ENCODE data around the gene FOS. TPM values are rescaled to one million over a fixed set of nuclear protein-coding genes. Genes with fewer than 3 reads are reported as not detected.

The FOS gene
- total and polyA plus RNA-seq, 2 donors (not counting 1 experiment from before 2014, with no cell fraction given), result 103 to 4,077 TPM

DNA sequence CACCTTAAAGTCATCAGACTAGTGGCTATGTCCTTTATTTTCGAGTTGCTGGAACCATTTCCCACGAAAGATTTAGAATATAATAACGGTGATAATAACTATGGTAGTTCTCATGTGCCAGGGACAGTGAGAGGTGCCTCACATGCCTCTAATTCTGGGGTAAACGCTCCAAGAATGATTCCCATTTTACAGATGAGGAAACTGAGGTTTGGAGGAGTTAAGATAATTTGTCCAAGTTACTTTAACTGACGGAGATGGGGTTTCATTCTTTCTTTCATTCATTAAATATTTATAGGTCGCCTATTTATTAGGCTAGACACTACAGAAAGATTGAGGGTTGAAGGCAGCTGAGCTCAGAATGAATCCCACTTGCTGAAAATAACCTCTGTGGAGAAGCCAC is 30.7 kb upstream of the FOS start:
- no peak overlapping the region for H3K27ac Mint-ChIP-seq
- peak overlapping the region; percentile 44 for H3K9ac ChIP-seq (ENCODE audit: low read length)
- WGBS (ENCODE audit: insufficient coverage), result 75% methylated on average over 2 of the region's 6 CpGs
- ChIA-PET CTCF (interaction anchor here (1.5 kb wide), 1 partner anchor 9 kb away, joined by 4 read pairs; no protein-coding TSS in a partner anchor), POLR2A (interaction anchor here (0.6 to 1.6 kb wide), 2 partner anchors 32 to 53 kb away, joined by 3 read pairs; no protein-coding TSS in a partner anchor)
- H3K27ac ChIP-seq (ENCODE audit: low read length in 2 of 2), result peak overlapping the region; percentile 22 to 57
- intact Hi-C loops (cut with micrococcal nuclease), result no loop called here
- peak overlapping the region; percentile 47 for H3K4me3 Mint-ChIP-seq
- H3K9me3 Mint-ChIP-seq (ENCODE audit: insufficient read depth), result no peaks in the 10 kb centered on the region
- no peaks in the 10 kb centered on the region for H4K20me1 ChIP-seq (ENCODE audit: control insufficient read depth, insufficient read depth, low read length, poor library complexity, severe bottlenecking)
- peaks cover 24 to 26% of the 10 kb centered on the region in 2 donors for H3K4me1 ChIP-seq (ENCODE audit: control insufficient read depth in 2 of 2, insufficient read depth in 2 of 2, low read length in 2 of 2)
- H3K27me3 ChIP-seq (replicated peaks in 1 of 4; ENCODE audit: control extremely low read depth in 1 of 4, control insufficient read depth in 3 of 4, insufficient read depth in 4 of 4, low read length in 3 of 4), result no peaks in the 10 kb centered on the region
- TF ChIP-seq EZH2 (IDR thresholded peaks at IDR 0.05; ENCODE audit: borderline replicate concordance, insufficient read depth, low read depth, low read length, poor library complexity, severe bottlenecking) (no peak), CTCF (IDR thresholded peaks at IDR 0.05) (no peak)
- peak overlapping the region; percentile 75 for H3K4me2 ChIP-seq (replicated peaks; ENCODE audit: low read depth, low read length, poor library complexity, severe bottlenecking)
- peak overlapping the region in 4 of 5 experiments; percentile 3 to 58 (median 36) for H3K4me3 ChIP-seq (ENCODE audit: control extremely low read depth in 1 of 5, extremely low read depth in 1 of 5, insufficient read depth in 1 of 5, low read depth in 2 of 5, low read length in 4 of 5)
- ATAC-seq (ENCODE audit: low read depth) (no peak), DNase-seq (no peak)
- no peaks in the 10 kb centered on the region for H3K9me3 ChIP-seq (ENCODE audit: control extremely low read depth in 1 of 3, control insufficient read depth in 2 of 3, insufficient read depth in 1 of 3, low read length in 2 of 3)
- no peaks in the 10 kb centered on the region for H3K36me3 ChIP-seq (replicated peaks in 1 of 2; ENCODE audit: control extremely low read depth in 1 of 2, control insufficient read depth in 1 of 2, extremely low read depth in 1 of 2, insufficient read depth in 2 of 2, low read length in 1 of 2)
- H3K27me3 Mint-ChIP-seq, result no peaks in the 10 kb centered on the region
- peak overlapping the region; percentile 79 for H2AFZ ChIP-seq (ENCODE audit: insufficient read depth, low read depth, low read length, poor library complexity, severe bottlenecking)
- peaks cover 26% of the 10 kb centered on the region for H3K4me1 Mint-ChIP-seq
- no peaks in the 10 kb centered on the region for H3K79me2 ChIP-seq (ENCODE audit: control insufficient read depth, insufficient read depth, low read length)

DNA sequence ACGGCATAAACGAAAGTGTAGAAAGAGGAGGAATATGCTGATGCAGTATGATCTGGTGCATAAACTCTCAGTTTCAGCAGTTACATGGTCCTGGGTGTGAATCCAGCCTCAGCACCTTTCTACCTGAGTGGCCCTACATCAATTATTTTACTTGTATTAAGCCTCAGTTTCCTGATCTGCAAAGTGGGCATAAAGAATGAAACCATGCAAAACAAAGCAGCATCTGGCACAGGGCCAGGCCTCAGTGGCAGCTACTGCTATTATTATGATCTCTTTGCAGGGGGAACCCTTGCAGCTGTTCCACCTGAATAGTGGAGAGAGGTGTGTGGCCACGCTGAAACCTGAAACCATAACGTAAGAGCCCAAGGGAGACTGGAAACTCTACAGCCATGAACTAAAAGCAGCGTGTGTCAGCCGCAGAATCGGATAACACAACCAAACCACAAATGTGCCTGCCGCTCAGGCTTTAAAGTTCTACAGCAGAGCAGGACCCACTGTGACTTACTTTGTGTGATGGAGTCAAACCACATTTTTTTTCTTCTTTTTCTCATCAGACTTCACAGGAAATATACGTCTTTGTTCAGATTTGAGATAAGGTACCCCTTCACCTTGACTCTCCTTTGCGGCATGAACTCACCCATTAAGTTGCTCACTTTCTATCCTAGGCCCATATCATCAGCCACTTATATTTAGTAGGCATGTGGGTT is 29.2 kb upstream of the FOS start:
- no peaks in the 10 kb centered on the region for H3K27me3 Mint-ChIP-seq
- H2AFZ ChIP-seq (ENCODE audit: insufficient read depth, low read depth, low read length, poor library complexity, severe bottlenecking), result peak overlapping the region; percentile 50
- CTCF ChIA-PET, result interaction anchor here (1.1 to 1.3 kb wide), 3 partner anchors 17 to 61 kb away, joined by 3 to 4 read pairs (median 3); no protein-coding TSS in a partner anchor

More for the DNA sequence above, 29.2 kb upstream of the FOS start:
- Histone ChIP-seq H3K9ac (ENCODE audit: low read length) (no peak overlapping the region), H3K27ac (ENCODE audit: low read length in 2 of 2) (peak overlapping the region; percentile 26 to 69), H3K4me2 (replicated peaks; ENCODE audit: low read depth, low read length, poor library complexity, severe bottlenecking) (peak overlapping the region; percentile 41), H3K4me3 (ENCODE audit: control extremely low read depth in 1 of 5, extremely low read depth in 1 of 5, insufficient read depth in 1 of 5, low read depth in 2 of 5, low read length in 4 of 5) (no peak overlapping the region), H3K9me3 (ENCODE audit: control extremely low read depth in 1 of 3, control insufficient read depth in 2 of 3, insufficient read depth in 1 of 3, low read length in 2 of 3) (no peaks in the 10 kb centered on the region), H3K36me3 (replicated peaks in 1 of 2; ENCODE audit: control extremely low read depth in 1 of 2, control insufficient read depth in 1 of 2, extremely low read depth in 1 of 2, insufficient read depth in 2 of 2, low read length in 1 of 2) (no peaks in the 10 kb centered on the region), H3K4me1 (ENCODE audit: control insufficient read depth in 2 of 2, insufficient read depth in 2 of 2, low read length in 2 of 2) (peaks cover 24 to 26% of the 10 kb centered on the region in 2 donors), H3K79me2 (ENCODE audit: control insufficient read depth, insufficient read depth, low read length) (no peaks in the 10 kb centered on the region), H4K20me1 (ENCODE audit: control insufficient read depth, insufficient read depth, low read length, poor library complexity, severe bottlenecking) (no peaks in the 10 kb centered on the region), H3K27me3 (replicated peaks in 1 of 4; ENCODE audit: control extremely low read depth in 1 of 4, control insufficient read depth in 3 of 4, insufficient read depth in 4 of 4, low read length in 3 of 4) (no peaks in the 10 kb centered on the region)
- DNase-seq, result peak; percentile 63
- POLR2A ChIA-PET, result interaction anchor here (0.6 to 2.0 kb wide), 3 partner anchors 9 to 312 kb away, joined by 3 to 6 read pairs (median 3); no protein-coding TSS in a partner anchor
- intact Hi-C loops (cut with micrococcal nuclease), result no loop called here
- peak overlapping the region; percentile 10 for H3K27ac Mint-ChIP-seq
- peak overlapping the region; percentile 44 for H3K4me3 Mint-ChIP-seq
- 0% methylated on average over 4 of the region's 10 CpGs for WGBS (ENCODE audit: insufficient coverage)
- peak; percentile 77 for ATAC-seq (ENCODE audit: low read depth)
- H3K9me3 Mint-ChIP-seq (ENCODE audit: insufficient read depth), result no peaks in the 10 kb centered on the region
- TF ChIP-seq EZH2 (IDR thresholded peaks at IDR 0.05; ENCODE audit: borderline replicate concordance, insufficient read depth, low read depth, low read length, poor library complexity, severe bottlenecking) (no peak), CTCF (IDR thresholded peaks at IDR 0.05) (no peak)
- H3K4me1 Mint-ChIP-seq, result peaks cover 26% of the 10 kb centered on the region
